ENCODE measurements around the gene FAM156B. TPM values are rescaled to one million over a fixed set of nuclear protein-coding genes. Genes with fewer than 3 reads are reported as not detected.
A peak's percentile ranks its signal among the peaks of the same experiment; 100 is the strongest.
"Not testable (repeated sequence)": the region's sequence is repeated elsewhere in the genome, so short reads cannot be mapped to it uniquely, and the experiment has no call there.

Gene FAM156B, protein sequence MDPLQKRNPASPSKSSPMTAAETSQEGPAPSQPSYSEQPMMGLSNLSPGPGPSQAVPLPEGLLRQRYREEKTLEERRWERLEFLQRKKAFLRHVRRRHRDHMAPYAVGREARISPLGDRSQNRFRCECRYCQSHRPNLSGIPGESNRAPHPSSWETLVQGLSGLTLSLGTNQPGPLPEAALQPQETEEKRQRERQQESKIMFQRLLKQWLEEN
- total RNA-seq (2014; rRNA removed; shearing (Covaris generic)), result 15.2 and 22.1 TPM in 2 replicates

DNA sequence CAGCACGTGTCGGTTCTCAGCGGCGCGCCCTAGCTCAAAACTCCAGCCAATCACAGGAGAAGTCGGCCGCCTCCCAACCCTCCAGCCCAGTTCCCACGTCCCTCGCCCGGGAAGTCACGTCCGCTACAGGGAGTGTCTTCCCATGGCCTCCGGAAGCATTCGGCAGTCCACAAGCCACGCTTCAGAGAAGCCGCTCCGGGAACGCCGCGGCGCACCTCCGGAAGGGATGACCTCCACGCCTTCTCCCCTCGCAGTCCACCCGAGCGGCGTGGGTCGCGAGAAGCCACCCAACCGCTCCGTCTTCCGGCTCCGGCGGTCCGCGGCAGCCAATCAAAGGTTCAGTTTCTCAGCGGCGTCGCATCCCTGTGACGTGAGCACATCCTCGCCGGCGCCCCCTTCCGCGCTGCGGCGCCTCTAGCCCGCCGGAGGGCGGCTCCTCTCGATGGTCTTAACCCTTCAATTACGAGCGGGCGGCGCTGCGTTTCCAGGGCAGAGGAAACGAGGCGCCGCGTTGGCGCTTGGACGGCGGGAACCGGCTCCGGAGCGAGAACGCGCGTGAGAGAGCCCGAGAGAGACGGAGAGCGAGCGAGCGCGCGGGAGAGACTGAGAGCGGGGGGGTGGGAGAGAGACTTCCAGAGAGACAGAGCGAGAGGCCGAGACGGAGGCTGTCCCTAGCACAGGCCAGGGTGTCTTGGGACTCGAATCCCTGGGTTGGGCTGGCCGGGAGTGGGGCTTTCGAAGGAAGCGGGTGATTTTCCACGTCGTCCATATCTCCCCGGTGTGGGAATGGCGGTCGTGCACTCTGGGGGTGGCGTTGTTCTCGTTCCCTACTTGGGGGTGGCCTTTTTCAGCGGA, at the start of gene FAM156B:
Gene FAM156B, plus strand, starts transcription at position 476 of the 855 bp plus-strand sequence. CDS start 9,896 bp downstream, outside the sequence.
- DNase-seq (ENCODE audit: low read depth), result not testable (repeated sequence)

DNA sequence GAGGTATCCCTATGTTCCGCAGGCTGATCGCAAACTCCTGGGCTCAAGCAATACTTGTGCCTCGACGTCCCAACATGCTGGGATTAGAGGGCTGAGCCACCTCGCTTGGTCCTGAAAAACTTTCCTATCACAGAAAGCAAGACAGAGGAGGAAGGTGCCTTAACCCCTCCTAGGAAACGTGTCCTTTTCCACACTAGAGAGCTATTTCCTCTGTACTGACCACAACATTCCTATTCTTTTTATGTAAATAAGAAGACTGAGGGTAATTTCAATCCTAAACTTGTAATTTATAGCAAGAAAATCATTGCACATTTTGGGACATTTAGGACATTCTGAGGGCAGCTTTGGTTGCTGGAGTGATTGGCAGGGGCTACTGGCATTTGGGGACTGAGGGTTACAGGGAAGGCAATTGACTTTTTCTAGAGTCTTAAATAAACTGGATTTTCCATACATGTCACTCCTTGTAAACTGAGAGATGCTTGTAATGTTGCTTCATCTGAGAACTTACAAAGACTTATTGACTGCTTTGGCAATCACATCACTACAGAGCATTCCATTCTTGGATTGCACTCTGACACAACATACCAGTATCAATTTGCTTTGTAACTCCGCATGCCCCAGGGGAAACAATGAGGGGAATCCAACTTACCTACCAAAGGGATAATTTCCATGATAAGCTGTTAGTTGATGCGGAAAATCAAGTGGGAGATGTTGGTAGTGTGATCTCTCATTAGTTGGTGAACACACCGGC, 44.8 kb upstream of the FAM156B start:
- peak; percentile 32 for DNase-seq (ENCODE audit: low read depth)

DNA sequence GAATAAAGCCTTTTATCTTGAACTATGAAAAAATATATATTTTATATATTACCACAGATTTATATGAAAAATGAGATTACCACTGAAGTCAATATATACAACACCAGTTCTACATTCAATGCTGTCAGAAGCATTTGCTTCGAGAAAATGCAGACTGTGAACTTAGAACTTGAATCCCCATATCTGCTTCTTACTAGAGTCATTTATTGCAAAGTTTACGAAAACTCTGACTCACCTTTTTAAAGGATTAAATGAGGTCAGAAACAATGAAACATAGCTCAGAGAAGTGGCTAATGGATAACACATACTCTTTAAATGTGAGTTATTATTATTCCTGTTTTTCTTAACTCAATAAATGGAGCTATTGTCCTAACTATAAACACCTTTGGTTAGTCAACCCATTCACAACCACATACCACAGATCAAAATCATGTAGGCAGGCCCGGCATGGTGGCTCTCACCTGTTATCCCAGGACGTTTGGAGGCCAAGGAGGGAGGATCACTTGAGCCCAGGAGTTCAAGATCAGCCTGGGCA, 40.1 kb upstream of the FAM156B start:
- peak; percentile 2 for DNase-seq (ENCODE audit: low read depth)

DNA sequence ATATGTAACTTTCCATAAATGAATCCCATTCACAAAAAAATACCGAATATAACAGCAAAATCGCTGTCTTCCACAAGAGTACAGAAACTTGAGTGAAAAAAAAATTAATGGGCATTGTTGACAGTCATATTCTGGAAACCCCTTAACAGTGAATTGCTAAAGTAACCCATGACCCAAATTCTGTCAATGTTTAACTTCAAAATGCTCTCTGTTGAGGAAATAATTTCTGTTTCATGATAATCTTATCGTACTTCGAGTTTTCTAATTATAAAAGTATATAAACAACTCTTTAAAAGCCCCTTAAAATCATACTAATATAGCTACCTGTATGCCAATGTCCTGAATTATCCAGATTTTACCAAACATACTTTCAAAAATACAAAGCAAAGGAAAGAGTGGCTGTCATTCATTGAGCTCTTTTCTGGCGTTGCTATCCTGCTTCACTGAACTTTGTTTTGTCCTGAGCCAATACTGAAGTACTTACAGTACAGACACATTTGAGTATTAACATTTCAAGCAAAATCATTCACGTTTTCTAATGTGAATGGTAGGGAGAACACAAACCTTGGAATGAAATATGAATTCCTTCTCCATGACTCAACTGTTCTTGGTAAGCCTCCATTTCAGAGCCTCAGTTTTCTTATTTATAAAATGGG, 31.7 kb upstream of the FAM156B start:
- no peak for DNase-seq (ENCODE audit: low read depth)

DNA sequence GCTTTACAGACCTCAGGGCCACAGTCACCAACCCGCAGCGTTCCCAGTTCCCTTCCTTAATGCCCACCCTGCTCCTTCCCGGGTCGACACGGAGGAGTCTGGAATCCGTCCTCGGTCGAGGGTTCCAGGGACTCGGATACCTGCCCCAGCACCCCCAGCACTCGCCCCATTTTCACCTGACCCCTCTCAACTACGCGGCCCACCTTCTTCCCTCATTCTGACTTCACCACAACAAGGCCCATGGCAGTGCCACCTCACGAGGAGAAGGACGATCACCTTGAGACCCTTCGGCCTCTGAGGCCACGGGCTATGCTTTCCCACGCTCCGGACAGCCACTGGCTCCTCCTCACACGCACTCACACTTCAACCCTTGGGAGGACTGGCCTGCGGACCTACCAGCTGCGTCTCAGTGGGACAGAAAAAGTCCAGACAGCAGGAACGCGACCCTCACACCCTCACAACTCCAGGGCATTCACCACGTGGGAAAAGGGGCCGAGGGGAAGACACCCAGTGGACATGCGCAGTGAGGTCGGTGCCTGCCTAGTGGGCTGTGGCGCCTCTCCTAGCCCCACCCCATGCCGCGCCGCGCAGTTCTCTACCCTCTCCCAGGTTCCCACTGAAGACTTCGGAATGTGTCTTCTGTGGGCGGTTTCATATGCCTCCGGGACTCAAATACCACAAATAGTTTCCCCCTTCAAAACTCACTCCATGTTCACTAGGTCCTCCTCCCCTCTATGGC, 29.4 kb upstream of the FAM156B start, which contains the start of gene XAGE3:
Gene XAGE3, minus strand, starts transcription at position 474 of the 739 bp plus-strand sequence. CDS start 950 bp downstream, outside the sequence.
- no peak for DNase-seq (ENCODE audit: low read depth)

DNA sequence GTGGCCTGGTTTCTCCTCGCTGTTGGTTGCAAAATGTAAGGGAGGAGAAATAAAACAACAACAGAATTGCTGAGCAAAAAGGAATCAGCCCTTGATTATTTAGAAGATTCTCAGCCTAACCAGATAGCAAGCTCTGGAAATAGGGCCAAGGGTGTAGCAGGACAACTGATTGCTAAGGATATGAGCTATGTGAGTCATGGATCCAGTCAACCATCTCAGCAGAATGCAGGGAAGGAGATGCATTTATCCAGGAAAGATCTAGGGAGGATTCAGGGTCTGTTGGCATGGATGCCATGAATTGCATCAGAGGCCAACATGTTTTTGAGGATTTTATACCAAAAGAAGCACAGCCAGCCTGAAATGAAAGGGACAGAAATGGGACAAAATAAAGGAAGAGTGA, 27.1 kb upstream of the FAM156B start:
- DNase-seq (ENCODE audit: low read depth), result no peak

DNA sequence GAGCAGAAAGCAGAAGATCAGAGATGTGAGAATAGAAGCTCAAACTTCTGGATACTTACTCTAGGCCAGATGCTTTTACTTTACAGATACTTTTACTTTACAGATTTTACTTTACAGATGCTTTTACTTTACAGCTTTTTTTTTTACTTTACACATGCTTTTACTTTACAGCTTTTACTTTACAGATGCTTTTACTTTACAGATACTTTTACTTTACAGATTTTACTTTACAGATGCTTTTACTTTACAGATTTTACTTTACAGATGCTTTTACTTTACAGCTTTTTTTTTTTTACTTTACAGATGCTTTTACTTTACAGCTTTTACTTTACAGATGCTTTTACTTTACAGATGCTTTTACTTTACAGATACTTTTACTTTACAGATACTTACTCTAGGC, 23.3 kb upstream of the FAM156B start:
- DNase-seq (ENCODE audit: low read depth), result not testable (repeated sequence)

DNA sequence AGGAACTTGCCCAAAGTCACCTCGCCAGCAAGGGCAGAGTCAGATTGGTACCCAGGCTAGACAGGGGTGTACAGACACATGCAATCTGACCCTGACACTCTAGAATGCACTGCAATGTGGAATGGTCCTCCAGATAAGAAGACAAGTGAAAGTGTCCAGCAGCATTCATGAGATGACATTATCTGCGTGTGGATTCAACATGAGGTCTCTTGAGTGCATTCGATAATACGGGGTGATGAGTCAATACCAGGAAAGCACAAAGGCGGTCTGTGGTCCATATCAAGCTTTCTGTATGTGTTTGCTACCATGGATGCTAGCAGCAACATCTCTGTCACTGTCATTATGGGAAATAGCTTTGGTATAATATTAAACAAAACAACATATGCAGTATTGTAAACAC, 22.5 kb upstream of the FAM156B start:
- no peak for DNase-seq (ENCODE audit: low read depth)

DNA sequence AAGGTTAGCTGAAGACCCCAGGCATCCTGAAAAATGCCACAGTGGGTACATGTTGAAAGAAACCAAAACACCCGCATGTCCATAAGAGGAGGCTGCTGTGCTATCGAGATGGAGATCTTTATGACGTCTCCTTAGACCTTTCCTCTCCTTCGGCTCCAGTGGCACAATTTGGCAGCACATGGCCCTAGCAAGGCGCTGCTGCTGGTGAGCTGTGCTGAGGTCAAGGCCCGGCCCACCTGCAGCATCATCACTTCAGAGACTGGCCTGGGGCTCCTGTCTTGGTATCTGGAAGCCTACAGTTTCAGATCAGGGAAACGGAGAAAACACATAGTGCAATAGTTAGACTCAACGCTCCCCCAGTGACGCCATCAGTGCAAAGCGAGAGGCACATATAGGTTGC, 21.7 kb upstream of the FAM156B start:
- not testable (repeated sequence) for DNase-seq (ENCODE audit: low read depth)

DNA sequence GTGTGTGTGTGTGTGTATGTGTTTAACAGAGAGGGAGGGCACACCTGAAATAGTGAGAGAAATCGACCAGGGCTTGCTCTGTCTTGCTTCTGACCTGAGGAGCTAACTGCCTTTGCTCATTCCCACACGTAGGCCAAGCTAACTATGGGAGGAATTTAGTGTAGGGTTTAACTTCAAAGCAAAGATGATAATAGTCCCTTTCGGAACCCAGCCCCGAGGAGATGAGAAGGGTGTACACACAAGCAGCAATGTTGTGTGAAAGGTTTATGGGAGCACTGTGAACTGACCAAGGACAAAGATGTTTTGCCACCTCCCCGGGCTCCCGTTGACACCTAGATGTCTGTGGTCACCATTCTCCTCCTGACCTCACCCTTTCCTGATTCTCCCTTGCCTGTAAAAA, 20.7 kb upstream of the FAM156B start:
- DNase-seq (ENCODE audit: low read depth), result not testable (repeated sequence)

DNA sequence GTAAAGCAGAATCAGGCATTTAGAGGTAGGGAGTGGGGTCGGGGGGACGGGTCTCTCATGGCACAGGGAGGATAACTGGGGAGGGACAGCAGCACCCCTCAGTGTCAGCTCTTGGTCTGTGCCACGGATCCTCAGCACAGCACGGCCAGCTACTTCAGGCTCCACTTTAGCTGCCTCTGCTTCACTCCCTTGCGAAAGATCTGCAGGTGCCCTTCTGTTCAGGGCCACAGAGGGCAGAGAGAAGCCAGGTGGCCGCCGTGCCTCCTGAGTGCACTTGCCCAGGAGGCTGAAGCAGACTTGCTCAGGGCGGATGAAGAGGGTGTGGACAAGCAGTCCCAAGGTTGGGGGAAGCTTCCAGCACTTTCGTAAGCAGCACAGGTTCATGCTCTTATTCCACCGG, 9.7 kb upstream of the FAM156B start:
- DNase-seq (ENCODE audit: low read depth), result not testable (repeated sequence)

DNA sequence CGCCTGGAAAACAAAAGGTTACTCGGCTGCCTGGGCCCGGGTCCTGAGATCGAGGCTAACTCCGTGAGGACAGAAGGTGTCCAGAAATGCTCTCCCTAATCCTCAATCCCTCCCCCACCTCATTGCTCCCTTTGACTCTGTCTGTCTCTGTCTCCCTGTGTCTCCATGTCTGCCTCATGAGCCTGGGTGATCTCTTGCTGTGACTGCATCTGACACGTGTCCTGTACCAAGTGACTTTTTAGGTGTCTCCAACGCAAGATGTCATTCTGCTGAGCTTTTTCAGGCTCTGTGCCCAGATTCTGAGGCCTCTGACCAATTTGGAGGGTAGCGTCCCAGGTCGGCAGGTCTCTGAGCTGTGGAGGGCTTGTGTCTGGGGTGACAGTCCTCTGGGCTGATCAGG, 9.0 kb upstream of the FAM156B start:
- DNase-seq (ENCODE audit: low read depth), result not testable (repeated sequence)

DNA sequence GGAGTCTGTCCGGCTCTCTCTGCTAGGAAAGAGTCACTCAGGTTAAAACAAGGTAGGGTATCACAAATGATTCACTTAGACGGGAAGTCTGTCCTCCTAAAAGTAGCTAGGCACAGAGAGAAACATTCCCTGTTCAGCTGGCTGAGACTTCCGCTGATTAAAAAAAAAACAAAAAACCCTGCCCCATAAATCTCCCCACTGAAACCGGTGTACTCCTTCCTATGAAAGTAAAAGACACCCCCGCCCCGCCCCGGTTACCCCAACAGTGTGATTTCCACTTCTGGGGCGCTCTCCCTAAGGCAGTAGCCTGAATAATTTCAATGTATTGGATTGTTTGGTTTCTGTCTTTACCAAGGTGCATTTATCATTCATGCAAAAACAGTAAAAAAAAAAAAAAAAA, 692 bp upstream of the FAM156B start:
- not testable (repeated sequence) for DNase-seq (ENCODE audit: low read depth)

DNA sequence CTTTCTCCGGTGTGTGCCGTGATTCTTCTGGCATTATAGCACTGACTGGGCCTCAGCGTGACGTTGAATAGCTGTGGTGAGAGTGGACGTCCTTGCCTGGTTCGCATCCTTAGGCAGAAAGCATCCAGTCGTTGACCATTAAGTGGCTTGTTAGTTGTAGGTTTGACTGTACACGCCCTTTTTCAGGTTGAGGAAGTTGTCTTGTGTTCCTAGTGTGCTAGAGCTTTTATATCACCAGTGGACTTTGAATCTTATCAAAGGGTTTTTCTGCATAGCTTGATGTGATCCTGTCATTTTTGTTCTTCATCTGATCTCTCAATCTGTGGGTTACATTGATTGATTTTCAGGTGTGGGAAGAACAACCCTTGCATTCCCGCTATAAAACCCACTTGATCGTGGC, 8.4 kb downstream of the FAM156B start:
- not testable (repeated sequence) for DNase-seq (ENCODE audit: low read depth)

DNA sequence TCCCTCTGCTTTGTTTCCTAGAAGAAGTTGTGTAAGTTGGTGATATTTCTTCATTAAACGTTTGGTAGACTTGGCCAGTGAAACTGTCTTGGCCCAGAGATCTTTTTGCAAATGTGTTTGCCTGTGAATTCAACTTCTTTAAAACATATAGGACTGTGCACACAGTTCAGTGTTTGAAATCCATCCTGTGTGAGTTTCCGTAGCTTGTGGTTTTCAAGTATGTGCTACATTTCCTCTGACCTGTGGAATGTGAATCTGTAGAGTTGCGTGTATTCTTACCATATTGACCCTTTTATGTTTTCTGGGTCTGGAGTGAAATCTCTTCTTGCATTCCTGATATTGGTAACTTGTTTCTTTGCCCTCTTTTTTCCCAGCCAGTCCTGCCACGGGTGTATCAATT, 8.9 kb downstream of the FAM156B start:
- not testable (repeated sequence) for DNase-seq (ENCODE audit: low read depth)

DNA sequence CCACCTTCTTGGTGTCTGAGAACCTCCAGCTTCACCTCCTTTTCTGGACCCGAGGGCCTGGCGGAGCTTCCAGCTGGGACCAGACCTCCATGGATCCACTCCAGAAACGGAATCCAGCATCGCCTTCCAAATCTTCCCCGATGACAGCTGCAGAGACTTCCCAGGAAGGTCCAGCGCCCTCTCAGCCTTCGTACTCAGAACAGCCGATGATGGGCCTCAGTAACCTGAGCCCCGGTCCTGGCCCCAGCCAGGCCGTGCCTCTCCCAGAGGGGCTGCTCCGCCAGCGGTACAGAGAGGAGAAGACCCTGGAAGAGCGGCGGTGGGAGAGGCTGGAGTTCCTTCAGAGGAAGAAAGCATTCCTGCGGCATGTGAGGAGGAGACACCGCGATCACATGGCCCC, 10.0 kb downstream of the FAM156B start:
- not testable (repeated sequence) for DNase-seq (ENCODE audit: low read depth)

DNA sequence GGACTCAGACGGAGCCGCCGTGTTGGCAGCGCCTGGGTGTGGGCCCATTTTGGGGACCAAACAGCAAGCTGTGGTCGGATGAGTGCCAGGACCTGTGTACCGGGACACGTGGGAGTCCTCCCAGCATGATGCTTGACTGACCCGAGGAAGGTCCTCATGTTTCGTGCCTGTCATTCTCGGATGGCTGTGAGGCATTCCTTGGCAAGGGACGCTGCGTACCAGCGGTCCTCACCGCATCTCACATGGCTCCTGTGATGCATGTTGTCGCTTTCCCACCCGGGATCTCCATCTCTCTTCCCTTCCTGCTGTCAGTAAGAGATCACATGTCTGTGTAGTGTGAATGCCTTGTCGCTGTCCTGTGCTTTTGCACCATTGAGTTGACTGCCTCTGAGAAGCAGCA, 10.8 kb downstream of the FAM156B start:
- DNase-seq (ENCODE audit: low read depth), result not testable (repeated sequence)

DNA sequence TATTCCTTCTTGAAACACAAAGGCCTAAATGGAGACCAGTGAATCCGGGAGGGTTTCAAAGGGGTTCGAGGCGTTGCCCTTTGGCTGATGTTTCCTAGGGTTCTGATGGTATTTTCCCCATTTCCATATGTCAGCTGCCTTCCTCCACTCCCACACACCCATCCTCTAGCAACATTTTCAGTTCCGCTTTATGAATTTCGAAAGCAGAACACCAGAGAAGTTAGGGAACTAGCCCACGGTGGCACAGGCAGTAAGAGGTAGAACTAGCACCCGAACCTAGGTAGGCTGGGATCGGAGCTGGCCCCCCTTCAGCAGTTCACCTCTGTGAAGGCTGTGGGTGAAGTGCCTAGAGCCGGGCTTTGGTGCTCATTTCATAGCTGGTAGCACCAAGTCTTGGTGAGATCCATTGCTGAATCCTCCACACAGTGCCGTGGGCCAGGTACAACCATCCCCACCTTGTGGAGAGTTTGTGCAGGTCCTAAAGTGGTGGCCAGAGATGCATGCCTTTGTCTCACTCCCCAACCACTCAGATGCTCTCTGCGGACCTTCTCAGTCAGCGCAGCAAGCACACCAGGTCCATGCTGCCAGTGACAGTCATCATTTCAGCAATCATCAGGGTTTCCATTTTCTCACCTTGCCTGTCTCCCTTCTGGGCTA, 12.3 kb downstream of the FAM156B start:
- not testable (repeated sequence) for DNase-seq (ENCODE audit: low read depth)

DNA sequence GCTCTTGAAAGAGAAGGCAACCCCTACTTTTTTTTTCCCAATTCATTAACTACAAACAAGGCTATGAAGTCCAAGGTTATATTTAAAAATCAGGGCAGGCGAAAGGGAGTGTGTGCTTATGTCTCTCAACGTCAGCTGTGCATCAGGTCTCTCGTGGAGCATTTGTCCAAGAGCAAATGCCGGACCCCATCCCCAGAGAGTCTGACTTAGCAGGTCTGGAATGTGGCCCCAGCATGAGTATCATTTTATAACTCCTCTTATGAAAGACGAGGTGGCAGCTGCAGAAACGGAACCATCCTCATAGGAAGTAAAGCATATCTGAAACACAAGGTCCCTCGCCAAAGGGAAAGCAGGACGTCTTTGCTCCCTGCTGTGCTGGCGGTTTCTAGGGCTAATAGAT, 16.6 kb downstream of the FAM156B start:
- not testable (repeated sequence) for DNase-seq (ENCODE audit: low read depth)

DNA sequence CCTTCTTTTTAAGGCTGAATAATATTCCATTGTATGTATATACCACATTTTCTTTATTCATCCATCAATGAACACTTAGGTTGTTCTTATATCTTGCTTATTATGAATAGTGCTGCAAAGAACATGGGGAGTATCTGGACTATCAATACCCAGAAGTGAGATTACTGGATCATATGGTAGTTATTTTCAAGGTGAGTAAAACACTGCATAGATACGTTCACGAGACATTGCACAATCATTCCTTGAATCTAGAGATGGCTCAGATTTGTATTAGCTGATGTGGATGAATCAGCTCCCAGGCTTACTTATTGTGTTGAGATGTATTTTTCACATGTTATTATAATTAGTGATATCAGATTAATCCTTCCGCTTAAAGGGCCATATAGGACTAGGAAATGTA, 17.6 kb downstream of the FAM156B start:
- not testable (repeated sequence) for DNase-seq (ENCODE audit: low read depth)

Measured in M059J (cell line).